WTC11 (cell line): Measurements from ENCODE around the gene DNM1L. TPM values are rescaled to one million over a fixed set of nuclear protein-coding genes. Genes with fewer than 3 reads are reported as not detected.

ENCODE experiments used
- ATAC-seq: fragments of 200-7000 bp; cut with Tn5 transposase; 2 replicates; pipeline ENCODE4 v1.10.0; 2021; ENCODE audit warnings: mild to moderate bottlenecking, moderate library complexity
- CTCF ChIA-PET: fragments of 300-600 bp; sonication (Branson Sonifier 250); formaldehyde crosslinking; loops from one replicate; lab custom pipeline; 2021; ENCODE audit warnings: antibody characterized with exemption; lab: Charles Lee
- POLR2A ChIA-PET: fragments of 350-600 bp; sonication (Branson Sonifier 250); formaldehyde crosslinking; loops from one replicate; lab custom pipeline; 2021; ENCODE audit warnings: antibody characterized with exemption; lab: Charles Lee
- DNase-seq: peaks from one replicate; pipeline ENCODE4 v3.0.0; 2021; ENCODE audit warnings: low spot score
- H3K27ac Mint-ChIP-seq: 2 replicates; pipeline ENCODE4 v1.8.0; 2021; ENCODE audit warnings: mixed read lengths
- H3K27me3 Mint-ChIP-seq: 2 replicates; pipeline ENCODE4 v1.8.0; 2021; ENCODE audit warnings: low read depth, mild to moderate bottlenecking, moderate library complexity, mixed read lengths
- H3K36me3 Mint-ChIP-seq: 2 replicates; pipeline ENCODE4 v1.8.0; 2021; ENCODE audit warnings: mixed read lengths
- H3K4me1 Mint-ChIP-seq: 2 replicates; pipeline ENCODE4 v1.8.0; 2022; ENCODE audit warnings: mixed read lengths
- H3K4me3 Mint-ChIP-seq: 2 replicates; pipeline ENCODE4 v1.8.0; 2021; ENCODE audit warnings: mild to moderate bottlenecking, moderate library complexity, mixed read lengths
- H3K9me3 Mint-ChIP-seq: 2 replicates; pipeline ENCODE4 v1.8.0; 2021; ENCODE audit warnings: mixed read lengths
- CREB1 ChIP-seq: sonication (generic); formaldehyde crosslinking; IDR thresholded peaks from 2 replicates; pipeline ENCODE4 v1.8.0; 2023; ENCODE audit warnings: mild to moderate bottlenecking, missing genetic modification reagents
- FOXK1 ChIP-seq: sonication (generic); formaldehyde crosslinking; IDR thresholded peaks from 2 replicates; pipeline ENCODE4 v1.8.0; 2022; ENCODE audit warnings: mild to moderate bottlenecking, moderate library complexity, missing genetic modification reagents
- GRHL2 ChIP-seq: fragments of 250-450 bp; sonication (Bioruptor Pico); IDR thresholded peaks from 2 replicates; pipeline ENCODE4 v1.8.0; 2022; ENCODE audit warnings: mild to moderate bottlenecking, moderate library complexity; ENCODE audit not compliant: insufficient replicate concordance, severe bottlenecking
- HMGA2 ChIP-seq: fragments of 250-450 bp; sonication (Bioruptor Pico); IDR thresholded peaks from 2 replicates; pipeline ENCODE4 v1.4.0; 2021; ENCODE audit warnings: mild to moderate bottlenecking, moderate library complexity
- IRF2 ChIP-seq: sonication (generic); formaldehyde crosslinking; IDR thresholded peaks from 2 replicates; pipeline ENCODE4 v1.8.0; 2022; ENCODE audit warnings: low read depth, missing genetic modification reagents, borderline replicate concordance
- JAZF1 ChIP-seq: fragments of 250-450 bp; sonication (Bioruptor Pico); IDR thresholded peaks from 2 replicates; pipeline ENCODE4 v1.9.0; 2021; ENCODE audit warnings: moderate library complexity, mild to moderate bottlenecking, inconsistent platforms
- NR1H2 ChIP-seq: sonication (generic); formaldehyde crosslinking; IDR thresholded peaks from 2 replicates; pipeline ENCODE4 v1.9.0; 2021; ENCODE audit warnings: mild to moderate bottlenecking, moderate library complexity, missing genetic modification reagents
- SMAD3 ChIP-seq: sonication (generic); formaldehyde crosslinking; IDR thresholded peaks from 2 replicates; pipeline ENCODE4 v1.8.0; 2022; ENCODE audit warnings: missing genetic modification reagents, mild to moderate bottlenecking, borderline replicate concordance
- TCF7 ChIP-seq: sonication (generic); formaldehyde crosslinking; IDR thresholded peaks from 2 replicates; pipeline ENCODE4 v1.8.0; 2022; ENCODE audit warnings: mild to moderate bottlenecking, low read depth, missing genetic modification reagents, moderate library complexity
- TP53 ChIP-seq: sonication (generic); formaldehyde crosslinking; IDR thresholded peaks from 2 replicates; pipeline ENCODE4 v1.8.1; 2023; ENCODE audit warnings: mild to moderate bottlenecking, missing genetic modification reagents
- ZNF263 ChIP-seq: sonication (generic); formaldehyde crosslinking; IDR thresholded peaks from 2 replicates; pipeline ENCODE4 v1.8.1; 2022; ENCODE audit warnings: low read depth, mild to moderate bottlenecking, moderate library complexity, missing genetic modification reagents
- ZNF317 ChIP-seq: sonication (generic); formaldehyde crosslinking; IDR thresholded peaks from 2 replicates; pipeline ENCODE4 v1.8.1; 2023; ENCODE audit warnings: low read depth, mild to moderate bottlenecking, moderate library complexity, missing genetic modification reagents, borderline replicate concordance
- total RNA-seq: library from RNA; stranded (reverse); gene quantifications from 3 replicates; pipeline ENCODE4 v1.2.3, GENCODE V29; 2021
- TF ChIP-seq, protein P1 (sequence below): fragments of 250-450 bp; sonication (Bioruptor Pico); conservative IDR thresholded peaks from 2 replicates; pipeline ENCODE4 v1.9.0; 2021; ENCODE audit warnings: mild to moderate bottlenecking
- TF ChIP-seq, protein P2 (sequence below): fragments of 250-450 bp; sonication (Bioruptor Pico); IDR thresholded peaks from 2 replicates; pipeline ENCODE4 v1.8.0; 2021; ENCODE audit warnings: mild to moderate bottlenecking
- TF ChIP-seq, protein P3 (sequence below): sonication (generic); formaldehyde crosslinking; IDR thresholded peaks from 2 replicates; pipeline ENCODE4 v1.8.0; 2022; ENCODE audit warnings: mild to moderate bottlenecking, missing genetic modification reagents
- TF ChIP-seq, protein P4 (sequence below): fragments of 250-450 bp; sonication (Bioruptor Pico); IDR thresholded peaks from 2 replicates; pipeline ENCODE4 v1.9.0; 2021; ENCODE audit warnings: mild to moderate bottlenecking, borderline replicate concordance
- TF ChIP-seq, protein P5 (sequence below): sonication (generic); formaldehyde crosslinking; IDR thresholded peaks from 2 replicates; pipeline ENCODE4 v1.8.1; 2023; ENCODE audit warnings: mild to moderate bottlenecking, missing genetic modification reagents, moderate library complexity
- TF ChIP-seq, protein P6 (sequence below): sonication (generic); formaldehyde crosslinking; IDR thresholded peaks from 2 replicates; pipeline ENCODE4 v1.8.1; 2023; ENCODE audit warnings: mild to moderate bottlenecking, missing genetic modification reagents, borderline replicate concordance

Gene DNM1L
- total RNA-seq, 1 experiment from 2014 or later, result 74.3 TPM

DNA sequence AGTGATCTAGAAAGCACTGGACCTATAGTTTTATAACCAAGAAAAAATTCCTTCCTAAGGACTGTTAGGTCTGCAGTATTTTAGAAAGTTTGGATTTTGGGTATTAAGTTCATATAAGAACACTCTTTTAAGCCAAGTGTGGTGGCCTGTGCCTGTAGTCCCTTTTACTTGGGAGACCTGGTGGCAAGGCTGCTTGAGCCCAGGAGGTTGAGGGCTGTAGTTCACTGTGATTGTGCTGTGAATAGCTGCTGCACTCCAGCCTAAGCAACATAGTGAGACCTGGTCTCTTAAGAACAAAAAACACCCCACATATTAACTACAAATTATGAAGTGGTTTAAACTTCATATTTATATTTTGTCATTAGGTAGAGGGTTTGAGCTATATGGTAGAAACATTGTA, 9.7 kb downstream of the DNM1L start (continued):
- TF ChIP-seq, protein P1, sequence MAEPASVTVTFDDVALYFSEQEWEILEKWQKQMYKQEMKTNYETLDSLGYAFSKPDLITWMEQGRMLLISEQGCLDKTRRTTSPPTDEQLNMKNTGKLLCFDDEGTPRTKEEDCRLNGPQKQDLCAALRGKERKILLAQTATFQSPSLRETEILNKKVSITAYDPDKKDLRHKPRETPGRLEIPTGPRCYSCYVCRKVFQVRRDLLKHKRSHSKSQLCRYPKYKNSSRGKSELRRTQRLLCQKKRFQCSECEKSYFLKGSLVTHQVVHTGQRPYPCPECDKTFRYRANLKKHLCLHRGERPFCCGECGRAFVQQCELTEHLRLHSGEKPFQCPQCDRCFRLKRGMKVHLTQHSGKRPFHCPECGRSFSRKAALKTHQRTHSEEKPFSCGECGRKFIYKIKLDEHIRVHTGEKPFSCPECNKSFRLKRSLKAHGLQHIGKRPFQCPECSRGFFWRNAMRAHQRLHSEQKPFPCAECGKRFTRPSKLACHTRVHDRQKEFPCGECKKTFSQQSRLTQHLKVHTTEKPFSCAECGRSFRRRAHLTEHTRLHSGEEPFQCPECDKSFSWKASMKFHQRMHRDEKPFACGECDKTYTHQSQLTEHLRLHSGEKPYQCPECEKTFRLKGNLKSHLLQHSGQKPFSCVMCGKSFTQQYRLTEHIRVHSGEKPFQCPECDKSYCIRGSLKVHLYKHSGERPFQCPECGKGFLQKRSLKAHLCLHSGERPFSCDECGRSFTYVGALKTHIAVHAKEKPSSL (CRISPR knock-in tag), result no peak
- TF ChIP-seq TCF7 (CRISPR knock-in tag) (no peak), ZNF263 (no peak)
- TF ChIP-seq, protein P2, sequence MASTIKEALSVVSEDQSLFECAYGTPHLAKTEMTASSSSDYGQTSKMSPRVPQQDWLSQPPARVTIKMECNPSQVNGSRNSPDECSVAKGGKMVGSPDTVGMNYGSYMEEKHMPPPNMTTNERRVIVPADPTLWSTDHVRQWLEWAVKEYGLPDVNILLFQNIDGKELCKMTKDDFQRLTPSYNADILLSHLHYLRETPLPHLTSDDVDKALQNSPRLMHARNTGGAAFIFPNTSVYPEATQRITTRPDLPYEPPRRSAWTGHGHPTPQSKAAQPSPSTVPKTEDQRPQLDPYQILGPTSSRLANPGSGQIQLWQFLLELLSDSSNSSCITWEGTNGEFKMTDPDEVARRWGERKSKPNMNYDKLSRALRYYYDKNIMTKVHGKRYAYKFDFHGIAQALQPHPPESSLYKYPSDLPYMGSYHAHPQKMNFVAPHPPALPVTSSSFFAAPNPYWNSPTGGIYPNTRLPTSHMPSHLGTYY, result no peak

DNA sequence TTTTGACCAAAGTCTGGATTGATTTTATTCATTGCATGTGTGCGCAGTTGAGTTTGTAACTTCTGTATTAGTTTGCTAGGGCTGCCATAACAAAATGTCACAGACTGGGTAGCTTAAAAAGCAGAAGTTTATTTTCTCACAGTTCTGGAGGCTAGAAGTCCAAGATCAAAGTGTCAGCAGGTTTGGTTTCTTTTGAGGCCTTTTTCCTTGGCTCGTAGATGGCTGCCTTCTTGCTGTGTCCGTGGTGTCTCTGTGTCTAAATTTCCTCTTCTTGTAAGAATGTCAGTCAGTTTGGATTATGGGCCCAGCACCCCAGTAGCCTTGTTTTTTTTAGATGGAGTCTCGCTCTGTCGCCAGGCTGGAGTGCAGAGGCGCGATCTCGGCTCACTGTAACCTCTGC, 11.8 kb downstream of the DNM1L start:
- Mint-ChIP-seq H3K36me3 (peaks cover 45% of the 10 kb centered on the region), H3K9me3 (peaks cover 21% of the 10 kb centered on the region)
- POLR2A ChIA-PET, result no interaction called here

More for the DNA sequence above, 11.8 kb downstream of the DNM1L start:
- DNase-seq, result no peak
- Mint-ChIP-seq H3K4me3 (no peak overlapping the region), H3K27ac (no peak overlapping the region), H3K4me1 (peaks cover 47% of the 10 kb centered on the region), H3K27me3 (no peaks in the 10 kb centered on the region)
- no peak for ATAC-seq
- CTCF ChIA-PET, result no interaction called here
- TF ChIP-seq JAZF1 (CRISPR knock-in tag) (no peak), TP53 (CRISPR knock-in tag) (no peak), CREB1 (CRISPR knock-in tag) (no peak), HMGA2 (no peak), ZNF317 (CRISPR knock-in tag) (no peak), NR1H2 (CRISPR knock-in tag) (no peak), IRF2 (CRISPR knock-in tag) (no peak), SMAD3 (CRISPR knock-in tag) (no peak), FOXK1 (no peak), GRHL2 (CRISPR knock-in tag) (no peak)
- TF ChIP-seq, protein P3, sequence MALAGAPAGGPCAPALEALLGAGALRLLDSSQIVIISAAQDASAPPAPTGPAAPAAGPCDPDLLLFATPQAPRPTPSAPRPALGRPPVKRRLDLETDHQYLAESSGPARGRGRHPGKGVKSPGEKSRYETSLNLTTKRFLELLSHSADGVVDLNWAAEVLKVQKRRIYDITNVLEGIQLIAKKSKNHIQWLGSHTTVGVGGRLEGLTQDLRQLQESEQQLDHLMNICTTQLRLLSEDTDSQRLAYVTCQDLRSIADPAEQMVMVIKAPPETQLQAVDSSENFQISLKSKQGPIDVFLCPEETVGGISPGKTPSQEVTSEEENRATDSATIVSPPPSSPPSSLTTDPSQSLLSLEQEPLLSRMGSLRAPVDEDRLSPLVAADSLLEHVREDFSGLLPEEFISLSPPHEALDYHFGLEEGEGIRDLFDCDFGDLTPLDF, result no peak
- TF ChIP-seq, protein P4, sequence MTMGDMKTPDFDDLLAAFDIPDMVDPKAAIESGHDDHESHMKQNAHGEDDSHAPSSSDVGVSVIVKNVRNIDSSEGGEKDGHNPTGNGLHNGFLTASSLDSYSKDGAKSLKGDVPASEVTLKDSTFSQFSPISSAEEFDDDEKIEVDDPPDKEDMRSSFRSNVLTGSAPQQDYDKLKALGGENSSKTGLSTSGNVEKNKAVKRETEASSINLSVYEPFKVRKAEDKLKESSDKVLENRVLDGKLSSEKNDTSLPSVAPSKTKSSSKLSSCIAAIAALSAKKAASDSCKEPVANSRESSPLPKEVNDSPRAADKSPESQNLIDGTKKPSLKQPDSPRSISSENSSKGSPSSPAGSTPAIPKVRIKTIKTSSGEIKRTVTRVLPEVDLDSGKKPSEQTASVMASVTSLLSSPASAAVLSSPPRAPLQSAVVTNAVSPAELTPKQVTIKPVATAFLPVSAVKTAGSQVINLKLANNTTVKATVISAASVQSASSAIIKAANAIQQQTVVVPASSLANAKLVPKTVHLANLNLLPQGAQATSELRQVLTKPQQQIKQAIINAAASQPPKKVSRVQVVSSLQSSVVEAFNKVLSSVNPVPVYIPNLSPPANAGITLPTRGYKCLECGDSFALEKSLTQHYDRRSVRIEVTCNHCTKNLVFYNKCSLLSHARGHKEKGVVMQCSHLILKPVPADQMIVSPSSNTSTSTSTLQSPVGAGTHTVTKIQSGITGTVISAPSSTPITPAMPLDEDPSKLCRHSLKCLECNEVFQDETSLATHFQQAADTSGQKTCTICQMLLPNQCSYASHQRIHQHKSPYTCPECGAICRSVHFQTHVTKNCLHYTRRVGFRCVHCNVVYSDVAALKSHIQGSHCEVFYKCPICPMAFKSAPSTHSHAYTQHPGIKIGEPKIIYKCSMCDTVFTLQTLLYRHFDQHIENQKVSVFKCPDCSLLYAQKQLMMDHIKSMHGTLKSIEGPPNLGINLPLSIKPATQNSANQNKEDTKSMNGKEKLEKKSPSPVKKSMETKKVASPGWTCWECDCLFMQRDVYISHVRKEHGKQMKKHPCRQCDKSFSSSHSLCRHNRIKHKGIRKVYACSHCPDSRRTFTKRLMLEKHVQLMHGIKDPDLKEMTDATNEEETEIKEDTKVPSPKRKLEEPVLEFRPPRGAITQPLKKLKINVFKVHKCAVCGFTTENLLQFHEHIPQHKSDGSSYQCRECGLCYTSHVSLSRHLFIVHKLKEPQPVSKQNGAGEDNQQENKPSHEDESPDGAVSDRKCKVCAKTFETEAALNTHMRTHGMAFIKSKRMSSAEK, result no peak
- TF ChIP-seq, protein P5, sequence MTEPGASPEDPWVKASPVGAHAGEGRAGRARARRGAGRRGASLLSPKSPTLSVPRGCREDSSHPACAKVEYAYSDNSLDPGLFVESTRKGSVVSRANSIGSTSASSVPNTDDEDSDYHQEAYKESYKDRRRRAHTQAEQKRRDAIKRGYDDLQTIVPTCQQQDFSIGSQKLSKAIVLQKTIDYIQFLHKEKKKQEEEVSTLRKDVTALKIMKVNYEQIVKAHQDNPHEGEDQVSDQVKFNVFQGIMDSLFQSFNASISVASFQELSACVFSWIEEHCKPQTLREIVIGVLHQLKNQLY (CRISPR knock-in tag), result no peak
- TF ChIP-seq, protein P6, sequence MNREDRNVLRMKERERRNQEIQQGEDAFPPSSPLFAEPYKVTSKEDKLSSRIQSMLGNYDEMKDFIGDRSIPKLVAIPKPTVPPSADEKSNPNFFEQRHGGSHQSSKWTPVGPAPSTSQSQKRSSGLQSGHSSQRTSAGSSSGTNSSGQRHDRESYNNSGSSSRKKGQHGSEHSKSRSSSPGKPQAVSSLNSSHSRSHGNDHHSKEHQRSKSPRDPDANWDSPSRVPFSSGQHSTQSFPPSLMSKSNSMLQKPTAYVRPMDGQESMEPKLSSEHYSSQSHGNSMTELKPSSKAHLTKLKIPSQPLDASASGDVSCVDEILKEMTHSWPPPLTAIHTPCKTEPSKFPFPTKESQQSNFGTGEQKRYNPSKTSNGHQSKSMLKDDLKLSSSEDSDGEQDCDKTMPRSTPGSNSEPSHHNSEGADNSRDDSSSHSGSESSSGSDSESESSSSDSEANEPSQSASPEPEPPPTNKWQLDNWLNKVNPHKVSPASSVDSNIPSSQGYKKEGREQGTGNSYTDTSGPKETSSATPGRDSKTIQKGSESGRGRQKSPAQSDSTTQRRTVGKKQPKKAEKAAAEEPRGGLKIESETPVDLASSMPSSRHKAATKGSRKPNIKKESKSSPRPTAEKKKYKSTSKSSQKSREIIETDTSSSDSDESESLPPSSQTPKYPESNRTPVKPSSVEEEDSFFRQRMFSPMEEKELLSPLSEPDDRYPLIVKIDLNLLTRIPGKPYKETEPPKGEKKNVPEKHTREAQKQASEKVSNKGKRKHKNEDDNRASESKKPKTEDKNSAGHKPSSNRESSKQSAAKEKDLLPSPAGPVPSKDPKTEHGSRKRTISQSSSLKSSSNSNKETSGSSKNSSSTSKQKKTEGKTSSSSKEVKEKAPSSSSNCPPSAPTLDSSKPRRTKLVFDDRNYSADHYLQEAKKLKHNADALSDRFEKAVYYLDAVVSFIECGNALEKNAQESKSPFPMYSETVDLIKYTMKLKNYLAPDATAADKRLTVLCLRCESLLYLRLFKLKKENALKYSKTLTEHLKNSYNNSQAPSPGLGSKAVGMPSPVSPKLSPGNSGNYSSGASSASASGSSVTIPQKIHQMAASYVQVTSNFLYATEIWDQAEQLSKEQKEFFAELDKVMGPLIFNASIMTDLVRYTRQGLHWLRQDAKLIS (CRISPR knock-in tag), result no peak
